ENCODE data around the gene TAF5L.

DNA sequence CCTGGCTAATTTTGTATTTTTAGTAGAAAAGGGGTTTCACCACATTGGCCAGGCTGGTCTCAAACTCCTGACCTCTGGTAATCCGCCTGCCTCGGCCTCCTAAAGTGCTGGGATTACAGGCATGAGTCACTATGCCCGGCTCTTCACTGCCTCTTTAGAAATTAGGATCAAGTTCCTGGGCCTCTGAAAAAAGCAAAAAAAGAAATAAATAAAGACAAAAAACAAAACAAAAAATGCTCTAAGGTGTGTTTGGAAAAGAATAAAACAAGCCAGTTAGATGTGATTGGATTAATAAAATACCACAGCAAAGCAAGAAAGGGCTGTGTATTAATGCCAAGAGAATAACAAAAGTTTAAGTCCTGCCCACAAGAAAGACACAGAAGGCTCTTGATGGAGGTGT, 63.2 kb downstream of the TAF5L start:
- TF ChIP-seq, protein P1, sequence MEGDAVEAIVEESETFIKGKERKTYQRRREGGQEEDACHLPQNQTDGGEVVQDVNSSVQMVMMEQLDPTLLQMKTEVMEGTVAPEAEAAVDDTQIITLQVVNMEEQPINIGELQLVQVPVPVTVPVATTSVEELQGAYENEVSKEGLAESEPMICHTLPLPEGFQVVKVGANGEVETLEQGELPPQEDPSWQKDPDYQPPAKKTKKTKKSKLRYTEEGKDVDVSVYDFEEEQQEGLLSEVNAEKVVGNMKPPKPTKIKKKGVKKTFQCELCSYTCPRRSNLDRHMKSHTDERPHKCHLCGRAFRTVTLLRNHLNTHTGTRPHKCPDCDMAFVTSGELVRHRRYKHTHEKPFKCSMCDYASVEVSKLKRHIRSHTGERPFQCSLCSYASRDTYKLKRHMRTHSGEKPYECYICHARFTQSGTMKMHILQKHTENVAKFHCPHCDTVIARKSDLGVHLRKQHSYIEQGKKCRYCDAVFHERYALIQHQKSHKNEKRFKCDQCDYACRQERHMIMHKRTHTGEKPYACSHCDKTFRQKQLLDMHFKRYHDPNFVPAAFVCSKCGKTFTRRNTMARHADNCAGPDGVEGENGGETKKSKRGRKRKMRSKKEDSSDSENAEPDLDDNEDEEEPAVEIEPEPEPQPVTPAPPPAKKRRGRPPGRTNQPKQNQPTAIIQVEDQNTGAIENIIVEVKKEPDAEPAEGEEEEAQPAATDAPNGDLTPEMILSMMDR (conservative IDR thresholded peaks at IDR 0.05; ENCODE audit: low read length), result no peak
- no peak for TF ChIP-seq EZH2phosphoT487 (IDR thresholded peaks at IDR 0.05; ENCODE audit: borderline replicate concordance, low read depth, low read length)
